Measurements from ENCODE around the gene SLC25A36.

GRCh38 chr3:140904521-140904920 lies 37.1 kb upstream of the SLC25A36 start:
- no peak for TF ChIP-seq CTCF (IDR thresholded peaks at IDR 0.05)
- no peak for TF ChIP-seq POLR2A (IDR thresholded peaks at IDR 0.05)
